Parathyroid adenoma (tissue), 2 donors: ENCODE data around the gene PLCL2.

ENCODE experiments used
- H2AFZ ChIP-seq: fragments of 300-600 bp; sonication (generic); one replicate; pipeline ENCODE4 v1.7.0; 2017; ENCODE audit warnings: antibody characterized with exemption, mild to moderate bottlenecking
- H3K27ac ChIP-seq: fragments of 300-600 bp; sonication (generic); one replicate; pipeline ENCODE4 v1.7.0; 2017
- H3K27me3 ChIP-seq: fragments of 300-600 bp; sonication (generic); one replicate; pipeline ENCODE4 v1.7.0; 2017; ENCODE audit warnings: low read length; ENCODE audit not compliant: control insufficient read depth, insufficient read depth
- H3K36me3 ChIP-seq: fragments of 300-600 bp; sonication (generic); one replicate; pipeline ENCODE4 v1.7.0; 2017; ENCODE audit warnings: low read length; ENCODE audit not compliant: control insufficient read depth, insufficient read depth
- H3K4me1 ChIP-seq: fragments of 300-600 bp; sonication (generic); one replicate; pipeline ENCODE4 v1.7.0; 2017; ENCODE audit warnings: control low read depth
- H3K4me2 ChIP-seq: fragments of 300-600 bp; sonication (generic); one replicate; pipeline ENCODE4 v1.7.0; 2017; ENCODE audit warnings: low read length
- H3K4me3 ChIP-seq: fragments of 300-600 bp; sonication (generic); one replicate; pipeline ENCODE4 v1.7.0; 2017; ENCODE audit warnings: low read depth, low read length
- H3K79me2 ChIP-seq: fragments of 300-600 bp; sonication (generic); one replicate; pipeline ENCODE4 v1.7.0; 2017; ENCODE audit warnings: control low read depth
- H3K9ac ChIP-seq: fragments of 300-600 bp; sonication (generic); one replicate; pipeline ENCODE4 v1.7.0; 2017; ENCODE audit warnings: mild to moderate bottlenecking
- H3K9me3 ChIP-seq: fragments of 300-600 bp; sonication (generic); one replicate; pipeline ENCODE4 v1.7.0; 2017; ENCODE audit warnings: low read length; ENCODE audit not compliant: control insufficient read depth
- CTCF ChIP-seq: fragments of 300-600 bp; sonication (generic); IDR thresholded peaks from one replicate; pipeline ENCODE4 v1.7.0; 2017; ENCODE audit warnings: antibody characterized with exemption, mild to moderate bottlenecking
- donor health status: primary hyperparathyroidism.

PLCL2 gene

GRCh38 chr3:16928386-16929132, 43.8 kb downstream of the PLCL2 start:
- Histone ChIP-seq H3K4me3 (no peak overlapping the region), H3K4me2 (no peak overlapping the region), H3K36me3 (no peaks in the 10 kb centered on the region), H3K27ac (no peak overlapping the region), H3K27me3 (no peaks in the 10 kb centered on the region), H2AFZ (no peak overlapping the region), H3K9me3 (peaks cover 4% of the 10 kb centered on the region), H3K4me1 (no peaks in the 10 kb centered on the region), H3K79me2 (no peaks in the 10 kb centered on the region), H3K9ac (no peak overlapping the region)
- no peak for TF ChIP-seq CTCF

GRCh38 chr3:16929311-16929710, 44.6 kb downstream of the PLCL2 start:
- H3K4me2 ChIP-seq = no peak overlapping the region
- no peak overlapping the region for H3K27ac ChIP-seq
- H3K9ac ChIP-seq = no peak overlapping the region
- H3K4me1 ChIP-seq = no peaks in the 10 kb centered on the region
- no peaks in the 10 kb centered on the region for H3K36me3 ChIP-seq
- H3K27me3 ChIP-seq = no peaks in the 10 kb centered on the region
- H3K4me3 ChIP-seq = no peak overlapping the region
- no peaks in the 10 kb centered on the region for H3K79me2 ChIP-seq
- peaks cover 4% of the 10 kb centered on the region for H3K9me3 ChIP-seq
- TF ChIP-seq CTCF = no peak
- no peak overlapping the region for H2AFZ ChIP-seq

GRCh38 chr3:16932877-16933276, 48.1 kb downstream of the PLCL2 start:
- no peak overlapping the region for H3K4me3 ChIP-seq
- H3K9me3 ChIP-seq = no peaks in the 10 kb centered on the region
- no peak overlapping the region for H3K9ac ChIP-seq
- H3K79me2 ChIP-seq = no peaks in the 10 kb centered on the region
- no peaks in the 10 kb centered on the region for H3K27me3 ChIP-seq
- H3K27ac ChIP-seq = no peak overlapping the region
- no peak overlapping the region for H2AFZ ChIP-seq
- no peak overlapping the region for H3K4me2 ChIP-seq
- no peak for TF ChIP-seq CTCF
- no peaks in the 10 kb centered on the region for H3K36me3 ChIP-seq
- no peaks in the 10 kb centered on the region for H3K4me1 ChIP-seq

- H3K9me3 ChIP-seq = no peaks in the 10 kb centered on the region
- no peak overlapping the region for H3K9ac ChIP-seq
- no peak for TF ChIP-seq CTCF
- H3K4me1 ChIP-seq = no peaks in the 10 kb centered on the region
- H3K4me3 ChIP-seq = no peak overlapping the region
- no peak overlapping the region for H3K4me2 ChIP-seq
- no peaks in the 10 kb centered on the region for H3K79me2 ChIP-seq
- H3K36me3 ChIP-seq = no peaks in the 10 kb centered on the region
- no peaks in the 10 kb centered on the region for H3K27me3 ChIP-seq
- H2AFZ ChIP-seq = no peak overlapping the region
- H3K27ac ChIP-seq = no peak overlapping the region
Measured at GRCh38 chr3:16935781-16936180, 51.0 kb downstream of the PLCL2 start.

GRCh38 chr3:16936233-16936632, 51.5 kb downstream of the PLCL2 start:
- H3K9me3 ChIP-seq = no peaks in the 10 kb centered on the region
- H3K4me2 ChIP-seq = no peak overlapping the region
- no peak for TF ChIP-seq CTCF
- H3K27me3 ChIP-seq = no peaks in the 10 kb centered on the region
- H3K4me3 ChIP-seq = no peak overlapping the region
- no peak overlapping the region for H2AFZ ChIP-seq
- no peaks in the 10 kb centered on the region for H3K79me2 ChIP-seq
- H3K36me3 ChIP-seq = no peaks in the 10 kb centered on the region
- H3K4me1 ChIP-seq = no peaks in the 10 kb centered on the region
- no peak overlapping the region for H3K9ac ChIP-seq
- no peak overlapping the region for H3K27ac ChIP-seq
